ENCODE results near the gene TMEM267.
A peak's percentile ranks its signal among the peaks of the same experiment; 100 is the strongest.
"Not testable (repeated sequence)": the region's sequence is repeated elsewhere in the genome, so short reads cannot be mapped to it uniquely, and the experiment has no call there.

The TMEM267 gene

DNA sequence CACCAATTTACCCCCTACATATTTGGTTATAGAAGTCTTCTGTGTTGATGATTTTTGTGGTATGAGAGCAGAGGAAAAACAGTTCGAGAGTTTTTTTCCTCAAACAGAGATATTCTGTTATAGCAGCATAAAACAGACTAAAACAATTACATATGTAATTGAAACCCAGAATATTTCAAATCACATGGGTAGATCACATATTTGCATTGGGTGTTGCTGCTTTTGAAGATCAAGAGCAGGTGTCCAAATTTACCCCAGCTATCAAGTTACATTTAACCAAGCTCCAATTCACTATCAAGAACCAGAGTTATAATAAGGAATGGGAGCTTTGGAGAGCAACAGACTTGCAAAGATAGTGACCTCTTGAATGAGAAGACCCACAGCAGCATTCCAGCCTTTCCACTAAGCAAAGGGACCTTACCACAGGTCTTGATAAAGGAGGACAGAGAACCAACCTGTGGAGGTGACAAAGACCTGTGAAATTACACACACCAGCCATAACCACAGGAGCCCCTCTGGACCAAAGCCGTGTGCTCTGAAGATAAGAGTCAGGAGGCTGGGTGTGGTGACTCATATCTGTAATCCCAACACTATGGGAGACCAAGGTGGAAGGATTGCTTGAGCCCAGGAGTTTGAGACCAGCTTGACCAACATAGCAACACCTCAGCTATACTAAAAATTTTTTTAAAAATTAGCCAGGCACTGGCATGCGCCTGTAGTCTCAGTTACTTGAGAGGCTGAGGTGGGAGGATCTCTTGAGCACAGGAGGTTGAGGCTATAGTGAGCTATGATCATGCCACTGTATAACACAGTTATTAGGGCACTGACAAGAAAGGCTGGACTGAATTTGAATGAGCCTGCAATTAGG is 67.5 kb downstream of the TMEM267 start:
- Histone ChIP-seq H3K9ac (ENCODE audit: low read length) (no peak overlapping the region), H3K27me3 (ENCODE audit: control insufficient read depth, insufficient read depth, low read length) (no peaks in the 10 kb centered on the region), H3K36me3 (ENCODE audit: control insufficient read depth, insufficient read depth, low read length) (no peaks in the 10 kb centered on the region), H3K9me3 (ENCODE audit: control insufficient read depth, low read length) (no peaks in the 10 kb centered on the region), H3K4me3 (ENCODE audit: low read length) (no peak overlapping the region), H3K4me1 (ENCODE audit: control insufficient read depth, insufficient read depth, low read length) (peaks cover 27% of the 10 kb centered on the region)

DNA sequence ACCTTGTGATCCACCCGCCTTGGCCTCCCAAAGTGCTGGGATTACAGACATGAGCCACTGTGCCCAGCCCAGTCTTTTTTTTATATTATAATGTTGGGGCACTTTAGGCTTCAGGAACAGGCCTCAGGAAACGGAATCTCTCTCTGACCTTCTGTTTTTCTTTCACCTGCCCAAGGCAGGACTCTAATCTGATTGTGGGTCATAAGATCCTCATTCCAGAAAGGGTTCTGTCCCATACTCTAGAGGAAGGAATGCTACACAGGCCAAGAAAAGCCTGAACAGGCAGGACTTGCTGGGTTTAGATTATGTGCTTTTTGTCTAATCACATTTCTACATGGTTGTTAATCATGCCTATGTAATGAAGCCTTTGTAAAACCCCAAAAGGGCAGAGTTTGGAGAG is 69.7 kb downstream of the TMEM267 start:
- H3K27me3 ChIP-seq (ENCODE audit: control insufficient read depth, insufficient read depth, low read length), result no peaks in the 10 kb centered on the region
- H3K36me3 ChIP-seq (ENCODE audit: control insufficient read depth, insufficient read depth, low read length), result no peaks in the 10 kb centered on the region
- H3K9ac ChIP-seq (ENCODE audit: low read length), result no peak overlapping the region
- H3K9me3 ChIP-seq (ENCODE audit: control insufficient read depth, low read length), result no peaks in the 10 kb centered on the region
- no peak overlapping the region for H3K4me3 ChIP-seq (ENCODE audit: low read length)
- H3K4me1 ChIP-seq (ENCODE audit: control insufficient read depth, insufficient read depth, low read length), result peaks cover 46% of the 10 kb centered on the region

DNA sequence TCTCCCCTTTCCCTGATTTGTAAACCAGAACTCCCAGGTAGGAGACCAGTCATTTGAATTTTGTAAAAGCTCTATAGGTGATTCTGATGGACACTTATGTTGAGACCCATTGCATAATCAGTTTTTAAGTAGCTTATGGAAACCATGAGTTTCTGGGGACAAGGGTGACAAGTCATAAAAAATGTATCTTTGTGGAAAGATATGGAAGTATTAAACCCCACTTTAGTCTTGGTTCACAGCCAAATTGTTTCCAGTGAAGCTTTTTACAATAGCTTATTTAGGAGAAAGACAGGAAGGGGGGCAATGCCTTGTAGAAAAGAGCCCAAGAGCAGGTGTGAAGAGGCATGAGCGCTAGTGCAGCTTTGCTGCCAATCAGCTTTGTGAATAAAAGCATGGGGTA is 71.0 kb downstream of the TMEM267 start:
- no peaks in the 10 kb centered on the region for H3K36me3 ChIP-seq (ENCODE audit: control insufficient read depth, insufficient read depth, low read length)
- H3K4me1 ChIP-seq (ENCODE audit: control insufficient read depth, insufficient read depth, low read length), result peaks cover 46% of the 10 kb centered on the region
- no peaks in the 10 kb centered on the region for H3K9me3 ChIP-seq (ENCODE audit: control insufficient read depth, low read length)
- peak overlapping the region; percentile 0 for H3K9ac ChIP-seq (ENCODE audit: low read length)
- no peak overlapping the region for H3K4me3 ChIP-seq (ENCODE audit: low read length)
- H3K27me3 ChIP-seq (ENCODE audit: control insufficient read depth, insufficient read depth, low read length), result no peaks in the 10 kb centered on the region

DNA sequence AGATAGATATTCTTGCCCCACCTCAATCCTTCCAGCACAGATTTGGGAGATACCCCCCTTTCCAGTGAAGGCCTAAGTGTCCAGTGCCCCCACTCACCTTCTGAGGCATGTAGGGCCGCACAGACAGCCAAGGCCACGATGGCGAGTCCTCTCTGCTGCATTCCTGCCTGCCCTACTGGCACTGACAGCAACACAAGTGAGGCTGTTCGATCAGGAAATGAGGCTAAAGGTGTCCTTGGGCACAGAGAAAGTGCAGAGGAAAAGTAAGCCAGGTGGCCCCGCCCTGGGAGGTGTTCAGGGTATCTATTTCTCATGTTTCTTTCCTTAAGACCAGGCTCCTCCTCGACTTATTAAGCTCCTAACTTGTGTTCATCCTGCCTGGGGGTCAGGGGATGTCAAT is 71.5 kb downstream of the TMEM267 start, which contains the start of gene CCL28:
Gene CCL28 (minus strand): TSS at position 236 of the 400 bp plus-strand sequence. CDS start 75 bp downstream, at position 161.
- peak within 1 kb of the TSS; percentile 56 for H3K9ac ChIP-seq (ENCODE audit: low read length)

DNA sequence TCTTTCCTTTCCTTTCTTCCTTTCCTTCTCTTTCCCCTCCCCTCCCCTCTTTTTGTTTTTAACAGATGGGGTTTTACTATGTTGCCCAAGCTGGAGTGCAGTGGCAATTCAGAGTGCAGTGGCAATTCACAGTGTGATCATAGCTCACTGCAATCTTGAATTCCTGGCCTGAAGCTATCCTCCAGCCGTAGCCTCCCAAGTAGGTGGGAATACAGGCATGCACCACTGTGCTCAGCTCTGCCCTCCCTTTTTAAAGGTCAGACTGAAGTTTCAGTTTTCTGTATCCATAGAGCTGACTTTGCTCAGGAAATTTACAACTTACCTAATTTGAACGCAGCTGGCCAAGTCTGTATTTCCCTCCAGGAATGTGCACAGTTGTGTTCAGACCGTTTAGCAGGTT is 72.2 kb downstream of the TMEM267 start:
- H3K9ac ChIP-seq (ENCODE audit: low read length), result peak overlapping the region; percentile 56
- H3K27me3 ChIP-seq (ENCODE audit: control insufficient read depth, insufficient read depth, low read length), result no peaks in the 10 kb centered on the region
- peaks cover 40% of the 10 kb centered on the region for H3K4me1 ChIP-seq (ENCODE audit: control insufficient read depth, insufficient read depth, low read length)
- no peaks in the 10 kb centered on the region for H3K9me3 ChIP-seq (ENCODE audit: control insufficient read depth, low read length)
- H3K4me3 ChIP-seq (ENCODE audit: low read length), result peak overlapping the region; percentile 15
- no peaks in the 10 kb centered on the region for H3K36me3 ChIP-seq (ENCODE audit: control insufficient read depth, insufficient read depth, low read length)

More for the DNA sequence above, 71.5 kb downstream of the TMEM267 start, which contains the start of gene CCL28:
- Histone ChIP-seq H3K36me3 (ENCODE audit: control insufficient read depth, insufficient read depth, low read length) (no peaks in the 10 kb centered on the region), H3K4me1 (ENCODE audit: control insufficient read depth, insufficient read depth, low read length) (peaks cover 46% of the 10 kb centered on the region), H3K27me3 (ENCODE audit: control insufficient read depth, insufficient read depth, low read length) (no peaks in the 10 kb centered on the region), H3K9me3 (ENCODE audit: control insufficient read depth, low read length) (no peaks in the 10 kb centered on the region), H3K4me3 (ENCODE audit: low read length) (peak within 1 kb of the TSS; percentile 15)

DNA sequence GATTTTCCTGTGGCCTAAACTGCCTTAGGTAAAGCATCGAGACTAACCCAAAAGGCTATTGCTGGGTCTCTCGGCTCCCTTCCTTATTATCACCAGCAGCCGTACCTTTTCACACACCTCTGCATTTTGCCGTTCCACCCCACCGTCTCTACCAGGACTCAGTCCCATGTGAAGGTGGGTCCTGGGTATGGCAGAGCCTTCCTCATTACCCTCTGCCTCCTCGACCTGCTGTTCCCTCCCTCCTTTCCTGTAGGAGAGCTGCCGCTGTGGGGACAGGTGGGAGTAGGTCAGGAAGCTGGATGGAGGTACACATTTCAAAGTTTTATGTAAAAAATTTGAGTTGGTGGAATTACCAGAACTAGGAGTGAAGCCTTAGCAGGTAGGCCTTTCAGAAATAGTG is 73.3 kb downstream of the TMEM267 start:
- peak overlapping the region; percentile 56 for H3K9ac ChIP-seq (ENCODE audit: low read length)
- no peaks in the 10 kb centered on the region for H3K9me3 ChIP-seq (ENCODE audit: control insufficient read depth, low read length)
- H3K36me3 ChIP-seq (ENCODE audit: control insufficient read depth, insufficient read depth, low read length), result no peaks in the 10 kb centered on the region
- H3K4me3 ChIP-seq (ENCODE audit: low read length), result peak overlapping the region; percentile 15
- H3K27me3 ChIP-seq (ENCODE audit: control insufficient read depth, insufficient read depth, low read length), result no peaks in the 10 kb centered on the region
- peaks cover 32% of the 10 kb centered on the region for H3K4me1 ChIP-seq (ENCODE audit: control insufficient read depth, insufficient read depth, low read length)

DNA sequence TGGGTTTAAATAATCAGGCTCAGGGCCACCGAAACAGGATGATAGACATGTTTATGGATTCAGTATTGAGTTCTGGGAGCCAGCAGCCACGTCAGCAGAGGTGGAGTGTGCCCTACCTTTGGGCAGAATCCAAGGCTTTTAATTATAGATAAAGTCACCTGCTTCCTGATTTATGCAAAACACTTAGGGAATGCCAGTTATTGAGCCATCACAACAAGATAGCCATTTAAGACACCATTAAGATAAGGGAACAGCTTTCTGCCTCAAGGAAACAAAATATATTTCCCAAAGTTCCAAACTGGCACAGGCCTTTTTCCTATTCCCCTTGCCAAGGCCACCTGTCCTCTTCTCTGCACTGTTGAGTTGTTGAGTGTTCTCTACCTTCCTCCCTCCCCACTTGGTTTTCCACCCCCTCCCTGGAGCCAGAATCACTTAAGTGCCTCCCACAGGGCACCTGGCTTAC is 73.8 kb downstream of the TMEM267 start:
- Histone ChIP-seq H3K9me3 (ENCODE audit: control insufficient read depth, low read length) (no peaks in the 10 kb centered on the region), H3K27me3 (ENCODE audit: control insufficient read depth, insufficient read depth, low read length) (no peaks in the 10 kb centered on the region), H3K4me1 (ENCODE audit: control insufficient read depth, insufficient read depth, low read length) (peaks cover 32% of the 10 kb centered on the region), H3K9ac (ENCODE audit: low read length) (peak overlapping the region; percentile 56), H3K36me3 (ENCODE audit: control insufficient read depth, insufficient read depth, low read length) (no peaks in the 10 kb centered on the region), H3K4me3 (ENCODE audit: low read length) (peak overlapping the region; percentile 15)

DNA sequence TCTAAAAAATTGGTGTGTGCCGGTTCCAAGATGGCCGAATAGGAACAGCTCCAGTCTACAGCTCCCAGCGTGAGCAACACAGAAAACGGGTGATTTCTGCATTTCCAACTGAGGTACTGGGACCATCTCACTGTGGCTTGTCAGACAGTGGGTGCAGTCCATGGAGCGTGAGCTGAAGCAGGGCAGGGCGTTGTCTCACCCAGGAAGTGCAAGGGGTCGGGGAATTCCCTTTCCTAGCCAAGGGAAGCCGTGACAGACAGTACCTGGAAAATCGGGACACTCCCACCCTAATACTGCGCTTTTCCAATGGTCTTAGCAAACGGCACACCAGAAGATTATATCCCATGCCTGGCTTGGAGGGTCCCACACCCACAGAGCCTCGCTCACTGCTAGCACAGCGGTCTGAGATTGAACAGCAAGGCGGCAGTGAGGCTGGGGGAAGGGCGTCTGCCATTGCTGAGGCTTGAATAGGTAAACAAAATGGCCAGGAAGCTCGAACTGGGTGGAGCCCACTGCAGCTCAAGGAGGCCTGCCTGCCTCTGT is 81.1 kb downstream of the TMEM267 start:
- not testable (repeated sequence) for H3K9ac ChIP-seq (ENCODE audit: low read length); H3K9me3 ChIP-seq (ENCODE audit: control insufficient read depth, low read length); H3K4me3 ChIP-seq (ENCODE audit: low read length); H3K27me3 ChIP-seq (ENCODE audit: control insufficient read depth, insufficient read depth, low read length); H3K36me3 ChIP-seq (ENCODE audit: control insufficient read depth, insufficient read depth, low read length)
- peaks cover 15% of the 10 kb centered on the region for H3K4me1 ChIP-seq (ENCODE audit: control insufficient read depth, insufficient read depth, low read length)

DNA sequence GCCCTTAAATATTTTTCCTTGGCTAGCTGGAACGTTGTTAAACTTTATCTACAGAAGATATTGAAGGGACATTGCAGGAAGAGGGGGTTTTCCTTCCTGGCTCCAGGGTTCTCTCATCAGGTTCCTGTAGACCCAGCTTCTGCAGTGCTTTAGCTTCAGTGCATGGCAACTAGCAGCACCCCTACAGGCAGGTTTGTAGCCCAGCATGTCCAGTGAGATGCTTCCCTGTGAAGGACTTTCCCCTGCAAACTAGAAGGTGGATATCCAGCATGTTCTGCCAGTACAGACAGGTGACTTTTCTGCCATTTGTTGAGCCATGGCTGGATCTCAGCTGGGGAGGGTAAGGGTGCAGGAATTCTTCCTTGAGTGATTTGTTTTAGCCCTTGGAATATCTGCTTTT is 81.8 kb downstream of the TMEM267 start:
- Histone ChIP-seq H3K9ac (ENCODE audit: low read length) (no peak overlapping the region), H3K4me3 (ENCODE audit: low read length) (no peak overlapping the region), H3K36me3 (ENCODE audit: control insufficient read depth, insufficient read depth, low read length) (no peaks in the 10 kb centered on the region), H3K4me1 (ENCODE audit: control insufficient read depth, insufficient read depth, low read length) (peaks cover 15% of the 10 kb centered on the region), H3K9me3 (ENCODE audit: control insufficient read depth, low read length) (no peaks in the 10 kb centered on the region), H3K27me3 (ENCODE audit: control insufficient read depth, insufficient read depth, low read length) (no peaks in the 10 kb centered on the region)

DNA sequence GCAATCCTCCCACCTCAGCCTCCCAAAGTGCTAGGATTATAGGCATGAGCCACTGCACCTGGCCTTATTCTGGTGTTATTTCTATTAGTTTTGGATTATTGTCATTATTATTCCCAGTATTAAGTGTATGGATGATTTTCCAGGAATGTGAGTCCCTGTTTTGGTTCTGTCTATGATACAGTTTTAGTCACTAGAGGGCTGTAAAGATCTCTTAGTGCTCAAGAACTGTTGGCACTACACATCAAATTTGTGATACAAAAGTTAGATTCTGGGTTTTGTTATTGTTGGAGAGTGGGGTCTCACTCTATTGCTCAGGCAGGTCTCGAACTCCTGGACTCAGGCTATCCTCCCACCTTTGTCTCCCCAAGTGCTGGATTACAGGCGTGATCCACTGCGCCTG is 83.6 kb downstream of the TMEM267 start:
- Histone ChIP-seq H3K4me3 (ENCODE audit: low read length) (no peak overlapping the region), H3K36me3 (ENCODE audit: control insufficient read depth, insufficient read depth, low read length) (no peaks in the 10 kb centered on the region), H3K9me3 (ENCODE audit: control insufficient read depth, low read length) (no peaks in the 10 kb centered on the region), H3K4me1 (ENCODE audit: control insufficient read depth, insufficient read depth, low read length) (peaks cover 15% of the 10 kb centered on the region), H3K9ac (ENCODE audit: low read length) (no peak overlapping the region), H3K27me3 (ENCODE audit: control insufficient read depth, insufficient read depth, low read length) (no peaks in the 10 kb centered on the region)

DNA sequence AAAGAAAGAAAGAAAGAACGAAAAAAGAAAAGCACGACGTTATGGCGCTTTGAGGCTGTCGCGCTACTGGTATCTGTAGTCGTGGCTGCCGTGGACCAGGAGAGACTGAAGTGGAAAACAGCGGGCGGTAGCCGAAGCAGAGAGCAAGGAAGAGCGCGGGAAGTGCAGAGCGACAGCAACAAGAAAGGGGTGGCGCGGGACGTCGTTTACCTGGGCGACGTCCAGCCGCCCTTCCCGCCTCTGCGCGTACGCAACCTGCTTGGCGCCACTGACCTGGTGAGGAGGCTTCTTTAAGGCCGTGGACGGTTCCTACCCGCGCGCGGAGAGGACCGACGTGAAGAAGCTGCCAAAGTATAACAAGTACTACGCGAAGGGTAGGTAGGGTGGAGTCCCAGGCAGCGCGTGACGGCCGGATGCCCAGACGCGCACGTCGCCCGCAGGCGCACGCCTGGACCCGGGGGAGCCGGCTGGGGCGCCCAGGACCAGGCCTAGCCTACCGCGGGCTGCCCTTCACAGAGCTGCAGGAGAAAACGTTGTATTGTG is 86.8 kb downstream of the TMEM267 start:
- Histone ChIP-seq H3K9ac (ENCODE audit: low read length) (peak overlapping the region; percentile 76), H3K4me1 (ENCODE audit: control insufficient read depth, insufficient read depth, low read length) (peaks cover 7% of the 10 kb centered on the region), H3K27me3 (ENCODE audit: control insufficient read depth, insufficient read depth, low read length) (no peaks in the 10 kb centered on the region), H3K4me3 (ENCODE audit: low read length) (peak overlapping the region; percentile 55), H3K36me3 (ENCODE audit: control insufficient read depth, insufficient read depth, low read length) (no peaks in the 10 kb centered on the region), H3K9me3 (ENCODE audit: control insufficient read depth, low read length) (no peaks in the 10 kb centered on the region)

All from mucosa of stomach (tissue), 1 donor.